ENCODE measurements around the gene PLCXD1.
"Not testable (repeated sequence)": the region's sequence is repeated elsewhere in the genome, so short reads cannot be mapped to it uniquely, and the experiment has no call there.

PLCXD1 gene

GRCh38 chrX:252957-253291, 28.3 kb upstream of the PLCXD1 start:
- no peak for TF ChIP-seq CTCF (IDR thresholded peaks at IDR 0.05)
- no peaks in the 10 kb centered on the region for H3K36me3 ChIP-seq
- no peaks in the 10 kb centered on the region for H3K9me3 ChIP-seq
- no peak overlapping the region for H3K4me3 ChIP-seq (ENCODE audit: low read depth in 1 of 2, low read length in 1 of 2)
- no peaks in the 10 kb centered on the region for H3K27me3 ChIP-seq
- H3K4me1 ChIP-seq (ENCODE audit: control insufficient read depth in 1 of 2, insufficient read depth in 1 of 2, low read depth in 1 of 2, low read length in 1 of 2), result no peaks in the 10 kb centered on the region
- no peak overlapping the region for H3K27ac ChIP-seq

- no peak for TF ChIP-seq CTCF (IDR thresholded peaks at IDR 0.05)
- Histone ChIP-seq H3K27me3 (no peaks in the 10 kb centered on the region), H3K4me3 (ENCODE audit: low read depth in 1 of 2, low read length in 1 of 2) (no peak overlapping the region)
These were observed 27.5 kb upstream of the PLCXD1 start for GRCh38 chrX:253451-254297.

GRCh38 chrX:254630-255215, 26.5 kb upstream of the PLCXD1 start:
- Histone ChIP-seq H3K4me1 (ENCODE audit: control insufficient read depth in 1 of 2, insufficient read depth in 1 of 2, low read depth in 1 of 2, low read length in 1 of 2) (no peaks in the 10 kb centered on the region), H3K4me3 (ENCODE audit: low read depth in 1 of 2, low read length in 1 of 2) (no peak overlapping the region), H3K36me3 (no peaks in the 10 kb centered on the region), H3K27me3 (no peaks in the 10 kb centered on the region), H3K27ac (no peak overlapping the region), H3K9me3 (no peaks in the 10 kb centered on the region)
- TF ChIP-seq CTCF (IDR thresholded peaks at IDR 0.05), result no peak

More at GRCh38 chrX:253451-254297, 27.5 kb upstream of the PLCXD1 start:
- Histone ChIP-seq H3K36me3 (no peaks in the 10 kb centered on the region), H3K27ac (no peak overlapping the region), H3K4me1 (ENCODE audit: control insufficient read depth in 1 of 2, insufficient read depth in 1 of 2, low read depth in 1 of 2, low read length in 1 of 2) (no peaks in the 10 kb centered on the region), H3K9me3 (no peaks in the 10 kb centered on the region)

GRCh38 chrX:255923-256331, 25.3 kb upstream of the PLCXD1 start:
- Histone ChIP-seq H3K4me1 (ENCODE audit: control insufficient read depth in 1 of 2, insufficient read depth in 1 of 2, low read depth in 1 of 2, low read length in 1 of 2) (no peaks in the 10 kb centered on the region), H3K27ac (no peak overlapping the region), H3K9me3 (no peaks in the 10 kb centered on the region), H3K36me3 (no peaks in the 10 kb centered on the region), H3K27me3 (no peaks in the 10 kb centered on the region), H3K4me3 (ENCODE audit: low read depth in 1 of 2, low read length in 1 of 2) (no peak overlapping the region)
- TF ChIP-seq CTCF (IDR thresholded peaks at IDR 0.05), result no peak

GRCh38 chrX:257054-257453, 24.1 kb upstream of the PLCXD1 start:
- H3K9me3 ChIP-seq; H3K4me1 ChIP-seq (ENCODE audit: control insufficient read depth in 1 of 2, insufficient read depth in 1 of 2, low read depth in 1 of 2, low read length in 1 of 2); H3K27ac ChIP-seq; H3K4me3 ChIP-seq (ENCODE audit: low read depth in 1 of 2, low read length in 1 of 2); H3K27me3 ChIP-seq; H3K36me3 ChIP-seq: not testable (repeated sequence)

GRCh38 chrX:257681-258289, 23.4 kb upstream of the PLCXD1 start:
- Histone ChIP-seq H3K4me1 (ENCODE audit: control insufficient read depth in 1 of 2, insufficient read depth in 1 of 2, low read depth in 1 of 2, low read length in 1 of 2) (no peaks in the 10 kb centered on the region), H3K27me3 (no peaks in the 10 kb centered on the region), H3K36me3 (no peaks in the 10 kb centered on the region), H3K4me3 (ENCODE audit: low read depth in 1 of 2, low read length in 1 of 2) (no peak overlapping the region), H3K27ac (no peak overlapping the region), H3K9me3 (no peaks in the 10 kb centered on the region)
- TF ChIP-seq CTCF (IDR thresholded peaks at IDR 0.05), result no peak
